Type B pancreatic cell (in vitro differentiated cells): ENCODE measurements around the gene PCSK6. TPM values are rescaled to one million over a fixed set of nuclear protein-coding genes. Genes with fewer than 3 reads are reported as not detected.

Experiments
- DNase-seq: peaks from one replicate; pipeline ENCODE4 v3.0.0; 2021; ENCODE audit warnings: mixed read lengths; ENCODE audit not compliant: unreplicated experiment; ENCODE audit errors: extremely low spot score
- H3K27ac Mint-ChIP-seq: 2 replicates; pipeline ENCODE4 v1.8.0; 2021; ENCODE audit warnings: mild to moderate bottlenecking, mixed read lengths
- H3K27me3 Mint-ChIP-seq: 2 replicates; pipeline ENCODE4 v1.8.0; 2021; ENCODE audit warnings: mixed read lengths
- H3K36me3 Mint-ChIP-seq: 2 replicates; pipeline ENCODE4 v1.8.0; 2021; ENCODE audit warnings: mixed read lengths
- H3K4me1 Mint-ChIP-seq: one replicate; pipeline ENCODE4 v1.8.0; 2021; ENCODE audit warnings: mixed read lengths; ENCODE audit not compliant: unreplicated experiment
- H3K4me3 Mint-ChIP-seq: 2 replicates; pipeline ENCODE4 v1.8.0; 2021; ENCODE audit warnings: mild to moderate bottlenecking, mixed read lengths
- H3K9me3 Mint-ChIP-seq: 2 replicates; pipeline ENCODE4 v1.8.0; 2021; ENCODE audit warnings: mixed read lengths
- total RNA-seq: library from RNA; stranded (reverse); gene quantifications from 2 replicates; pipeline ENCODE4 v1.2.1, GENCODE V29; 2021; ENCODE audit warnings: low replicate concordance
- TF ChIP-seq, protein P1 (sequence below): fragments of 200-600 bp; sonication (generic); conservative IDR thresholded peaks from 2 replicates; pipeline ENCODE4 v1.5.0; 2021; ENCODE audit warnings: antibody characterized with exemption, mild to moderate bottlenecking

The PCSK6 gene
- total RNA-seq, 1 donor from 2014 or later: 5.4 TPM

DNA sequence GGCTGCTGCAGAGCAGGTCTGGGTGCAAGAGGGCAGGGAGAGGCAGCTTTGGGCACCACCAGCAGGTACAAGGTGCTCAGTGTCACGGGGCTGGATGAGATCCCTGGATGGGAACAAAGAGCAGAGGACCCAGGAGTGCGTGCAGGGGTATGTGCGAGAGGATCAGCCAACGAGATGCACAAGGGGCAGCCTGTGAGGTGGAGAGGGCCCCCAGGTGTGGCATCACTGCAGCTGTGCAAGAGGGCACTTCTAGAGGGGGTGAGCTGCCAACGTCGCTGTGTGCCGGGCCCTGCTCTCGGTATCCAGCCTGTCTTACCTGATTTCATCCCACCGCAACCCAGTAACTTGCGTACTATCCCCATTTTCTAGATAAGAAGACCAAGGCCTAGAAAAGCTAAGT, 127.1 kb downstream of the PCSK6 start:
- H3K4me1 Mint-ChIP-seq: peaks cover 6% of the 10 kb centered on the region

GRCh38 chr15:101361418-101361817, 128.1 kb downstream of the PCSK6 start:
- Mint-ChIP-seq H3K36me3 (no peaks in the 10 kb centered on the region), H3K27me3 (no peaks in the 10 kb centered on the region), H3K4me3 (no peak overlapping the region), H3K27ac (no peak overlapping the region), H3K9me3 (no peaks in the 10 kb centered on the region), H3K4me1 (peaks cover 4% of the 10 kb centered on the region)
- TF ChIP-seq, protein P1, sequence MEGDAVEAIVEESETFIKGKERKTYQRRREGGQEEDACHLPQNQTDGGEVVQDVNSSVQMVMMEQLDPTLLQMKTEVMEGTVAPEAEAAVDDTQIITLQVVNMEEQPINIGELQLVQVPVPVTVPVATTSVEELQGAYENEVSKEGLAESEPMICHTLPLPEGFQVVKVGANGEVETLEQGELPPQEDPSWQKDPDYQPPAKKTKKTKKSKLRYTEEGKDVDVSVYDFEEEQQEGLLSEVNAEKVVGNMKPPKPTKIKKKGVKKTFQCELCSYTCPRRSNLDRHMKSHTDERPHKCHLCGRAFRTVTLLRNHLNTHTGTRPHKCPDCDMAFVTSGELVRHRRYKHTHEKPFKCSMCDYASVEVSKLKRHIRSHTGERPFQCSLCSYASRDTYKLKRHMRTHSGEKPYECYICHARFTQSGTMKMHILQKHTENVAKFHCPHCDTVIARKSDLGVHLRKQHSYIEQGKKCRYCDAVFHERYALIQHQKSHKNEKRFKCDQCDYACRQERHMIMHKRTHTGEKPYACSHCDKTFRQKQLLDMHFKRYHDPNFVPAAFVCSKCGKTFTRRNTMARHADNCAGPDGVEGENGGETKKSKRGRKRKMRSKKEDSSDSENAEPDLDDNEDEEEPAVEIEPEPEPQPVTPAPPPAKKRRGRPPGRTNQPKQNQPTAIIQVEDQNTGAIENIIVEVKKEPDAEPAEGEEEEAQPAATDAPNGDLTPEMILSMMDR: no peak
- DNase-seq: no peak

More for the DNA sequence above, 127.1 kb downstream of the PCSK6 start:
- H3K9me3 Mint-ChIP-seq: no peaks in the 10 kb centered on the region
- TF ChIP-seq, protein P1: no peak
- H3K4me3 Mint-ChIP-seq: no peak overlapping the region
- DNase-seq: no peak
- no peak overlapping the region for H3K27ac Mint-ChIP-seq
- no peaks in the 10 kb centered on the region for H3K36me3 Mint-ChIP-seq
- no peaks in the 10 kb centered on the region for H3K27me3 Mint-ChIP-seq

GRCh38 chr15:101359365-101359947, 130.1 kb downstream of the PCSK6 start:
- no peaks in the 10 kb centered on the region for H3K36me3 Mint-ChIP-seq
- H3K4me1 Mint-ChIP-seq: peaks cover 4% of the 10 kb centered on the region
- no peaks in the 10 kb centered on the region for H3K27me3 Mint-ChIP-seq
- peak overlapping the region; percentile 61 for H3K27ac Mint-ChIP-seq
- H3K4me3 Mint-ChIP-seq: no peak overlapping the region
- H3K9me3 Mint-ChIP-seq: no peaks in the 10 kb centered on the region
- TF ChIP-seq, protein P1: no peak
- no peak for DNase-seq

GRCh38 chr15:101358895-101359294, 130.6 kb downstream of the PCSK6 start:
- Mint-ChIP-seq H3K27ac (peak overlapping the region; percentile 61), H3K36me3 (no peaks in the 10 kb centered on the region), H3K9me3 (no peaks in the 10 kb centered on the region), H3K27me3 (peaks cover 4% of the 10 kb centered on the region), H3K4me3 (no peak overlapping the region), H3K4me1 (peaks cover 4% of the 10 kb centered on the region)
- DNase-seq: no peak
- TF ChIP-seq, protein P1: no peak

DNA sequence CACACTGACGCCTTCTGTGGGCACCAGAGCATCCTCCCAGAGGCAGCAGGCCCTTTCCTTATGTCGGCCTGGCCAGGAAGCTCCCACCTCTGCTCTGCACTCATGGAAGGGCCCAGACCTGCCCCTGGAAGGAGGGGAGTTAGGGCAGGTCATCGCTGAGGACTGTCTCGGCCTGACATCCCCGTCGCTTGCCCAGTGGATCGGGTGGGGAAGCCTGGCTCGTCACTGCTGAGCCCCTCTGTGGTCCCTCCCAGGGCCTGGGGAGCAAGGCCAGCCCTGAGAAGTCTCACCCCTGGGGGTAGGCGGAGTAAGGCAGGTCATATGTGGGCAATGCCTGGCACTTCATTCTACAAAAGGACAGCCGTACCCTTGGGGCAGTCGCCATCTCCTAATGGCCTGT, 131.6 kb downstream of the PCSK6 start:
- H3K9me3 Mint-ChIP-seq: no peaks in the 10 kb centered on the region
- peaks cover 4% of the 10 kb centered on the region for H3K4me1 Mint-ChIP-seq
- no peak overlapping the region for H3K4me3 Mint-ChIP-seq
- no peaks in the 10 kb centered on the region for H3K36me3 Mint-ChIP-seq
- no peak overlapping the region for H3K27ac Mint-ChIP-seq
- H3K27me3 Mint-ChIP-seq: peaks cover 4% of the 10 kb centered on the region
- peak; percentile 53 for DNase-seq
- TF ChIP-seq, protein P1: no peak
